GM12873 (cell line): Measurements from ENCODE around the gene MORN1.

Experiments used
- TF ChIP-seq, protein P1 (sequence below): IDR thresholded peaks from 2 replicates; pipeline ENCODE4 v1.5.1; 2012; ENCODE audit warnings: low read depth, mild to moderate bottlenecking, moderate library complexity, low read length, control low read depth; ENCODE audit not compliant: insufficient read depth; ENCODE audit errors: missing control alignments

The MORN1 gene

DNA sequence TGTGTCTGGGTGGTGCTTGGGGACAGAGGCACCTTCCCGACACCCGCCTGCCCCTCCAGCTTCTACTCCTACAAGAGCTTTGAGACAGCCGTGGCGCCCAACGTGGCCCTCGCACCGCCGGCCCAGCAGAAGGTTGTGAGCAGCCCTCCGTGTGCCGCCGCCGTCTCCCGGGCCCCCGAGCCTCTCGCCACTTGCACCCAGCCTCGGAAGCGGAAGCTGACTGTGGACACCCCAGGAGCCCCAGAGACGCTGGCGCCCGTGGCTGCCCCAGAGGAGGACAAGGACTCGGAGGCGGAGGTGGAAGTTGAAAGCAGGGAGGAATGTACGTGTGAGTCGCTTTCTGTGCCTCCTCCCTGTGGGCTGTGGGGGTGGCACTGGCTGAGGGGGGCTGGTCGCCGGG, 87.6 kb downstream of the MORN1 start:
- TF ChIP-seq, protein P1, sequence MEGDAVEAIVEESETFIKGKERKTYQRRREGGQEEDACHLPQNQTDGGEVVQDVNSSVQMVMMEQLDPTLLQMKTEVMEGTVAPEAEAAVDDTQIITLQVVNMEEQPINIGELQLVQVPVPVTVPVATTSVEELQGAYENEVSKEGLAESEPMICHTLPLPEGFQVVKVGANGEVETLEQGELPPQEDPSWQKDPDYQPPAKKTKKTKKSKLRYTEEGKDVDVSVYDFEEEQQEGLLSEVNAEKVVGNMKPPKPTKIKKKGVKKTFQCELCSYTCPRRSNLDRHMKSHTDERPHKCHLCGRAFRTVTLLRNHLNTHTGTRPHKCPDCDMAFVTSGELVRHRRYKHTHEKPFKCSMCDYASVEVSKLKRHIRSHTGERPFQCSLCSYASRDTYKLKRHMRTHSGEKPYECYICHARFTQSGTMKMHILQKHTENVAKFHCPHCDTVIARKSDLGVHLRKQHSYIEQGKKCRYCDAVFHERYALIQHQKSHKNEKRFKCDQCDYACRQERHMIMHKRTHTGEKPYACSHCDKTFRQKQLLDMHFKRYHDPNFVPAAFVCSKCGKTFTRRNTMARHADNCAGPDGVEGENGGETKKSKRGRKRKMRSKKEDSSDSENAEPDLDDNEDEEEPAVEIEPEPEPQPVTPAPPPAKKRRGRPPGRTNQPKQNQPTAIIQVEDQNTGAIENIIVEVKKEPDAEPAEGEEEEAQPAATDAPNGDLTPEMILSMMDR = no peak

DNA sequence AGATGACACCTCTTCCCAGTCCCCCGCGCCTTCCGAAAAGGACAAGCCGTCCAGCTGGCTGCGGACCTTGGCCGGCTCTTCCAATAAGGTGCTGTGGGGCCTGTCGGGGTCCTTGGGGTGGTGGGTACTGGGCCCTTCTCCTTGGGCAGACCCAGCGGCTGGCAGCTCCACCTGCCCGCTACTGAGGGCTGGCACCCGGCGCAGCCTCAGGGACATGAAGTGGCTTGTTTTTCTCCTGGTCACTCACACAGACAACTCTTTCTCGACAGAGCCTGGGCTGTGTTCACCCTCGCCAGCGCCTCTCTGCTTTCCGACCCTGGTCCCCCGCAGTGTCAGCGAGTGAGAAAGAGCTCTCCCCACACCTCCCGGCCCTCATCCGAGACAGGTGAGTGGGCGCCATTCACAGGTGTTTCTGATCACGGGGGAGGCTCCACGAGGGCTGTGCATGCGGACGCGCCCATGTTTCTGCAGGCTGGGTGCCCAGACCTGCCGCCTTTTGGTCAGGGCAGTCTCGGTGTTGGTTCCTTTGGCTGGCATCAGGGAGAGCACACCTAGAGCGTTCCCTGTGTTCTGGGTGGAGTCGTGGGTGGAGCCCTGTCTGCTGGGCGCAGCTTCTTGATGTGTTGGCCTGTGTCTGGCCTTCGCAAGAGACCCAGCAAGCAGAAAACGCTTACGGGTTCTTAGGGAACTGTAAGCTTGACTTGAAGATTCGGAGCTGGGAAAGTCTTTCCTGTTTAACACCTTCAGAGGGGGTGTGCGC, 88.2 kb downstream of the MORN1 start:
- TF ChIP-seq, protein P1 = no peak

GRCh38 chr1:2302292-2302925, 88.9 kb downstream of the MORN1 start:
- TF ChIP-seq, protein P1 = no peak

DNA sequence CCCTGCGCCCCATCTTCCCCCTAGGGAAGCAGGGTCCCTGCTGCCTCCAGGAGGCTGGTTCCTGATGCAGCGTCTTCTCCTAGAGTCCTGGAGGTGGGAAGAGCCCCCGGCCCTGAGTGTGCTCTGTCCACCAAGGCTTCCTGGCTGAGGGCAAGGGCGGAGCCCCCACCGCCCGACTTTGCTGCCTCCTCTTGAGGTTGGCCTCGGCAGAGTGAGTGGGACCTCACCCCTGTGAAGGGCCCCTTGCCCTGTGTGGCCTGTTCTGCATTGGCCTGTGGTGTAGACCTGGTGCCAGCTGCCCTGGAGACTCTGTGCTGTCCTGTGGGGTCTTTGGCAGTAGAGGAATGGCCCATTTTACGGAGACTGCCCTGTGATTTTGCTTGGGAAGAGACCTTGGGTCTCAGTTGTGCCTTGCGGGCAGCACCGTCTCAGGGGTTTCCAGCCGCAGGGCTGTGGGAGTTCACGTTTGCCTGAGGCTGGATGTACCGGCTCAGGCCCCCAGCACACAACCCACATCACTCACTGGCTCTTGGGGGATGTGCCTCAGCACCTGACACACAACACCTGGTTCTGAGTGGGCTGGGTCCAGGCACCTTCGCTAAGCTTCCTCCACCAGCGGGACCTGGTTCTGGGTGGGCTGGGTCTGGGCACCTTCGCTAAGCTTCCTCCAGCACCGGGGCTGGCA, 89.6 kb downstream of the MORN1 start:
- TF ChIP-seq, protein P1 = no peak

GRCh38 chr1:2300851-2301606, 90.3 kb downstream of the MORN1 start:
- TF ChIP-seq, protein P1 = no peak

- TF ChIP-seq, protein P1 = no peak
Observed at GRCh38 chr1:2300004-2300771, 91.2 kb downstream of the MORN1 start.
